HepG2 (cell line): ENCODE results near the gene LEFTY2. TPM values are rescaled to one million over a fixed set of nuclear protein-coding genes. Genes with fewer than 3 reads are reported as not detected.

Experiments
- ATAC-seq: fragments of 200-7000 bp; cut with Tn5 transposase; 3 replicates; pipeline ENCODE4 v1.9.1; 2020; ENCODE audit warnings: mild to moderate bottlenecking, moderate library complexity
- BruUV-seq: library from RNA; stranded (reverse); fragments of 400-500 nt; replicated peaks from 2 replicates; lab custom pipeline; 2021; lab: Mats Ljungman, UMichigan
- CTCF ChIA-PET: fragments of 300-600 bp; formaldehyde crosslinking; extraction: SDS; loops from one replicate; lab custom pipeline; 2021; ENCODE audit warnings: low total read pairs, inconsistent platforms, low intra/inter-chr PET ratio; lab: Yijun Ruan, JAX
- POLR2A ChIA-PET: fragments of 350-600 bp; sonication (Branson Sonifier 250); formaldehyde crosslinking; loops from one replicate; lab custom pipeline; 2020; ENCODE audit warnings: antibody characterized with exemption, inconsistent platforms; lab: Yijun Ruan, JAX
- DNase-seq: peaks from one replicate; pipeline ENCODE4 v3.0.0-alpha.2; 2015; ENCODE audit warnings: low spot score
- FAIRE-seq: peaks from 3 replicates; lab custom pipeline; 2011; peaks lifted over from hg19 to GRCh38; lab: Jason Lieb, UNC
- H2AFZ ChIP-seq: one replicate; pipeline ENCODE4 v1.6.1; 2011; ENCODE audit warnings: low read length, inconsistent platforms
- H3K27ac ChIP-seq: fragments of 300-600 bp; 3 replicates; pipeline ENCODE4 v1.8.0; 2011; ENCODE audit warnings: mixed run types, mild to moderate bottlenecking, mixed read lengths, low read length, inconsistent platforms; ENCODE audit not compliant: insufficient read depth; ENCODE audit errors: extremely low read length
- H3K27me3 ChIP-seq, 2 experiments: fragments of 200-600 bp in 1 of 2; 2 replicates in 1 of 2; 3 replicates in 1 of 2; pipeline versions ENCODE4 v1.6.0 to v1.8.0; 2011; ENCODE audit warnings: low read length in 2 of 2, mild to moderate bottlenecking in 2 of 2, moderate library complexity in 2 of 2, inconsistent platforms in 1 of 2; ENCODE audit not compliant: insufficient read depth in 2 of 2, control insufficient read depth in 1 of 2
- H3K36me3 ChIP-seq, 2 experiments: fragments of 200-600 bp in 1 of 2; replicated peaks in 1 of 2; 2 replicates in 1 of 2; 3 replicates in 1 of 2; pipeline versions ENCODE4 v1.5.1 to v1.8.0; 2011; ENCODE audit warnings: low read length in 2 of 2, inconsistent platforms in 1 of 2; ENCODE audit not compliant: insufficient read depth in 2 of 2, control insufficient read depth in 1 of 2
- H3K4me1 ChIP-seq: 2 replicates; pipeline ENCODE4 v1.5.1; 2012; ENCODE audit warnings: low read length, inconsistent platforms; ENCODE audit not compliant: insufficient read depth
- H3K4me2 ChIP-seq: 2 replicates; pipeline ENCODE4 v1.6.0; 2011; ENCODE audit warnings: low read depth, low read length, inconsistent platforms
- H3K4me3 ChIP-seq, 3 experiments: fragments of 200-600 bp in 1 of 3; sonication (generic), shearing (Covaris generic) in 1 of 3; replicated peaks in 1 of 3; 2 replicates each; pipeline ENCODE4 v1.5.1; 2011 to 2016; ENCODE audit warnings: low read length in 3 of 3, inconsistent platforms in 2 of 3, low read depth in 2 of 3, mild to moderate bottlenecking in 2 of 3, control low read depth in 1 of 3, mixed read lengths in 1 of 3; ENCODE audit not compliant: insufficient read depth in 1 of 3
- H3K79me2 ChIP-seq: one replicate; pipeline ENCODE4 v1.6.1; 2011; ENCODE audit warnings: low read length, inconsistent platforms; ENCODE audit not compliant: insufficient read depth
- H3K9ac ChIP-seq: 2 replicates; pipeline ENCODE4 v1.6.0; 2011; ENCODE audit warnings: mild to moderate bottlenecking, low read depth, low read length, inconsistent platforms; ENCODE audit not compliant: insufficient read depth
- H3K9me3 ChIP-seq: 2 replicates; pipeline ENCODE4 v1.5.1; 2012; ENCODE audit warnings: mild to moderate bottlenecking, low read length
- H4K20me1 ChIP-seq: 2 replicates; pipeline ENCODE4 v1.6.0; 2011; ENCODE audit warnings: inconsistent platforms, mild to moderate bottlenecking, low read length, moderate library complexity; ENCODE audit not compliant: insufficient read depth
- BRF2 ChIP-seq: sonication (generic); formaldehyde crosslinking; IDR thresholded peaks from 2 replicates; pipeline ENCODE4 v1.8.1; 2022; ENCODE audit warnings: mild to moderate bottlenecking, missing genetic modification reagents
- CREM ChIP-seq, 2 experiments: sonication (generic) in 1 of 2; formaldehyde crosslinking in 1 of 2; IDR thresholded peaks; 2 replicates each; pipeline versions ENCODE4 v1.4.0 to v1.6.1; 2016 to 2020; ENCODE audit warnings: antibody characterized with exemption in 1 of 2, mild to moderate bottlenecking in 1 of 2, missing genetic modification reagents in 1 of 2
- EP300 ChIP-seq, 3 experiments: sonication (generic) in 1 of 3; formaldehyde crosslinking in 1 of 3; IDR thresholded peaks; 2 replicates each; pipeline versions ENCODE4 v1.5.1 to v1.6.1; 2011 to 2020; ENCODE audit warnings: low read depth in 2 of 3, low read length in 2 of 3, borderline replicate concordance in 1 of 3, improper control_type of control experiment in 1 of 3, mild to moderate bottlenecking in 1 of 3, missing genetic modification reagents in 1 of 3, moderate library complexity in 1 of 3
- ETV6 ChIP-seq: sonication (generic); formaldehyde crosslinking; conservative IDR thresholded peaks from 2 replicates; pipeline ENCODE4 v1.4.0; 2020; ENCODE audit warnings: missing genetic modification reagents
- GATAD2A ChIP-seq: IDR thresholded peaks from 2 replicates; pipeline ENCODE4 v1.6.1; 2016
- JUND ChIP-seq: sonication (generic); formaldehyde crosslinking; IDR thresholded peaks from 2 replicates; pipeline ENCODE4 v1.8.0; 2022; ENCODE audit warnings: mild to moderate bottlenecking, missing genetic modification reagents
- MED8 ChIP-seq: sonication (generic); formaldehyde crosslinking; IDR thresholded peaks from 2 replicates; pipeline ENCODE4 v1.8.1; 2023; ENCODE audit warnings: mild to moderate bottlenecking, missing genetic modification reagents; ENCODE audit not compliant: insufficient replicate concordance
- NCOR1 ChIP-seq: fragments of 200-600 bp; sonication (generic); IDR thresholded peaks from 2 replicates; pipeline ENCODE4 v1.7.0; 2017; ENCODE audit warnings: antibody characterized with exemption, low read length, borderline replicate concordance
- SALL1 ChIP-seq: sonication (generic); formaldehyde crosslinking; IDR thresholded peaks from 2 replicates; pipeline ENCODE4 v1.8.0; 2022; ENCODE audit warnings: mild to moderate bottlenecking, missing genetic modification reagents
- WGBS: methylation state at CpG from one replicate; pipeline ENCODE4 v1.1.6; 2017; ENCODE audit warnings: low lambda C conversion rate; 5-methylcytosine and 5-hydroxymethylcytosine counted together
- in situ Hi-C: cut with HindIII; loops from 2 replicates; pipeline ENCODE4 v1.10.0; 2017; ENCODE audit warnings: low pct_unique_long_range_greater_than_20kb; ENCODE audit not compliant: extremely low pct_ligation_motif_present
- intact Hi-C: fragments of 100-400 bp; cut with micrococcal nuclease; formaldehyde crosslinking; loops from one replicate; pipeline ENCODE4 v1.10.0; 2022; ENCODE audit not compliant: unreplicated experiment
- polyA plus RNA-seq, 8 experiments: library from polyadenylated mRNA; depleted of rRNA in 3 of 8; stranded (reverse) in 7 of 8; unstranded in 1 of 8; fragments of >200 nt; fragmentation: Illumina TruSeq in 4 of 8; extraction: Trizol in 4 of 8; gene quantifications; 2 replicates each; pipeline versions ENCODE4 v1.2.1 to v1.2.3, GENCODE V29; 2011 to 2016; ENCODE audit warnings: low read depth in 4 of 8, missing spikeins in 1 of 8, mixed read lengths in 1 of 8; ENCODE audit not compliant: insufficient read depth in 1 of 8
- total RNA-seq, 5 experiments: library from RNA; depleted of rRNA; stranded (reverse); fragments of >200 nt; fragmentation: Illumina TruSeq; extraction: Trizol; gene quantifications; 2 replicates each; pipeline ENCODE4 v1.2.3, GENCODE V29; 2016; ENCODE audit warnings: low read depth in 1 of 5
- TF ChIP-seq, protein P1 (sequence below): sonication (generic); formaldehyde crosslinking; IDR thresholded peaks from 2 replicates; pipeline ENCODE4 v1.4.0; 2020; ENCODE audit warnings: missing genetic modification reagents, borderline replicate concordance

Gene LEFTY2
- total and polyA plus RNA-seq, 2 of the 13 experiments (the other 11 are each of a cell fraction or from before 2014, with no cell fraction given), result 0.13 to 0.33 TPM

GRCh38 chr1:225911191-225912130, 29.6 kb downstream of the LEFTY2 start (continued):
- TF ChIP-seq, protein P1, sequence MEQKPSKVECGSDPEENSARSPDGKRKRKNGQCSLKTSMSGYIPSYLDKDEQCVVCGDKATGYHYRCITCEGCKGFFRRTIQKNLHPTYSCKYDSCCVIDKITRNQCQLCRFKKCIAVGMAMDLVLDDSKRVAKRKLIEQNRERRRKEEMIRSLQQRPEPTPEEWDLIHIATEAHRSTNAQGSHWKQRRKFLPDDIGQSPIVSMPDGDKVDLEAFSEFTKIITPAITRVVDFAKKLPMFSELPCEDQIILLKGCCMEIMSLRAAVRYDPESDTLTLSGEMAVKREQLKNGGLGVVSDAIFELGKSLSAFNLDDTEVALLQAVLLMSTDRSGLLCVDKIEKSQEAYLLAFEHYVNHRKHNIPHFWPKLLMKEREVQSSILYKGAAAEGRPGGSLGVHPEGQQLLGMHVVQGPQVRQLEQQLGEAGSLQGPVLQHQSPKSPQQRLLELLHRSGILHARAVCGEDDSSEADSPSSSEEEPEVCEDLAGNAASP (CRISPR knock-in tag), result no peak
- TF ChIP-seq MED8 (CRISPR knock-in tag) (peak; percentile 43), NCOR1 (no peak)

GRCh38 chr1:225909477-225909876, 31.5 kb downstream of the LEFTY2 start:
- H3K9ac ChIP-seq, result no peak overlapping the region

More at GRCh38 chr1:225909477-225909876, 31.5 kb downstream of the LEFTY2 start:
- Histone ChIP-seq H3K4me3 (no peak overlapping the region), H2AFZ (no peak overlapping the region), H3K36me3 (no peaks in the 10 kb centered on the region), H4K20me1 (no peaks in the 10 kb centered on the region), H3K79me2 (no peaks in the 10 kb centered on the region), H3K27ac (no peak overlapping the region), H3K4me2 (no peak overlapping the region), H3K27me3 (peaks cover 4 to 12% of the 10 kb centered on the region in 2 experiments; a peak in 4 of 5 replicates), H3K9me3 (no peaks in the 10 kb centered on the region), H3K4me1 (peaks cover 27% of the 10 kb centered on the region)
- no peak for ATAC-seq
- TF ChIP-seq JUND (CRISPR knock-in tag) (no peak), EP300 (IDR thresholded peaks at IDR 0.05; ENCODE audit: low read depth in 2 of 2, low read length in 2 of 2) (no peak), EP300 (CRISPR knock-in tag; IDR thresholded peaks at IDR 0.05; ENCODE audit: borderline replicate concordance) (no peak), BRF2 (CRISPR knock-in tag) (no peak), ETV6 (CRISPR knock-in tag) (no peak), GATAD2A (CRISPR knock-in tag) (no peak), SALL1 (CRISPR knock-in tag) (no peak), CREM (IDR thresholded peaks at IDR 0.05) (no peak), CREM (CRISPR knock-in tag; IDR thresholded peaks at IDR 0.05) (no peak)
- FAIRE-seq, result no peak
- DNase-seq, result no peak
- ChIA-PET CTCF (interaction anchor here (3.9 kb wide), 1 partner anchor 434 kb away, joined by 53 read pairs; no protein-coding TSS in a partner anchor), POLR2A (no interaction called here)
- BruUV-seq, result no TSS peak
- in situ Hi-C loops (no loop called here), intact Hi-C loops (no loop called here)
- 80% methylated on average over 1 of the region's 1 CpG for WGBS
